HG02610 (cell line): ENCODE results near the gene TIMM17A.

Source experiments
- ATAC-seq: cut with Tn5 transposase; IDR thresholded peaks from one replicate; pipeline ENCODE4 v1.9.1; 2021; ENCODE audit warnings: mild to moderate bottlenecking, moderate library complexity; ENCODE audit not compliant: unreplicated experiment

The TIMM17A gene

DNA sequence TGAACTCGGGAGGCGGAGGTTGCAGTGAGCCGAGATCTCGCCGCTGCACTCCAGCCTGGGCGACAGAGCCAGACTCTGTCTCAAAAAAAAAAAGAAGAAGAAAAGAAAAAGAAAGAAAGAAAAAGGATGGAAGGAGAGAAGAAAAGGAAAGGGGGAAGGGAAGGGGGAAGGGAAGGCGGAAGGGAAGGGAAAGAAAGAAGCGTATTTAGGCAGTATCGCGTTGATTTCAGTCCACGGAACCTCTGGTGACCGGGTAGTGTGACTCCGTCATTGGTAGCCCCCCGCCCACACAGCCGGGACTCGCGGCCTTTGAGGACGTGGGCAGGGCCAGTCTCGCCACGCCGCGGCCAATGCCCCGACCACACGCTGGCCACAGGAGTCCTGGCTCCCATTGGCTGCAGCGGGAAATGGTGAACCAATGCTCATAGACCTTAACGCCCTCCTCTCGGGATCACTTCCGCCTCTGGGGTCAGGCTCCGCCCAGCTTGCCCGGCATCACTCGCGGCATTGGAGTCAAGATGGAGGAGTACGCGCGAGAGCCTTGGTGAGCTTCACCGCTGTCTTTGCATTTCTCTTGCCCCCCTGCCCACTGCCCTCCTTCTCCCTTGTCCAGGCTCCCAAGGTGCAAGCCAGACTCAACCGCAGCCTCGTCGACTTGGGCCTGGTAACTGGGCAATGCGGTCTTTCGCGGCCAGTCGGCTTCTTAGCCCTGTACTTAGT lies at the start of gene TIMM17A:
Gene TIMM17A, plus strand, starts transcription at position 495 of the 720 bp plus-strand sequence. Its CDS starts 24 bp downstream, at position 519.
- peak; percentile 99 for ATAC-seq

DNA sequence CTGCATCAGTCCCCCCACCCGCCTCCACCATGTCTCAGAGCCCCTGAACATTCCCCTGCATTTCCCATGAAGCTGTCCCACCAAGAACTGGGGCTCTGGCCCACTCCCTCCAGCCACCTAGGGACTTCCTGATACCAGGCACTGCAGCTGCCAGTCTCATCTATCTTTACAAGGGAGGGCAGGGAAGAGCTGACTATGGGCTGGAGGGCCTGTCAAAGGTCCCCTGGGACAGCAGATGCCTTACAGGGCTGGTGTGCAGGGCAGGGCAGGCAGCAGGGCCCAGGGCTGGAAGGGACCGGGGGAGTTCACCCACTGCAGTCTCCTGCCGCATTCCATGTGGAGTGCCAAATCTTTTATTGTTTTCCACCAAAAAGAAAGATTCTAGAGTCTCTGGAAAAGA lies 49.0 kb upstream of the TIMM17A start:
- no peak for ATAC-seq

DNA sequence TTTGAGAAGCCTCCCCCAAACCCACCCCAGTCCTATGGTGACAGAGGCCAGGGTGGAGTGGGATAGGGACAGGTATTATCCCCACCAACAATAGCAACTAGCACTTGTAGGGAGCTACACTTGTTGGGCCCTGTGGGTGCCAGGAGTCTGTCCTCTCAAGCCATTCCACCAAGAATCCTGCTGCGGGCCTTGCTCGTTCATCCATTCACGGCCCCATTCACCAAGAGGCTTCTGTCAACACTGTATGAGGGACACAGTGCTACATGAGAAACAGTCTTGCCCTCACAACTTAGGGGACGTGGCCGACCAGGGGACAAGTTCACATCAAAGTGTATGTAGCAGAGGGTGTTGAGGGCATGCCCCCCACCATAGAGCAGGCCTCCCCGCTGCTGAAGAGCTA lies 47.7 kb upstream of the TIMM17A start:
- ATAC-seq, result no peak

DNA sequence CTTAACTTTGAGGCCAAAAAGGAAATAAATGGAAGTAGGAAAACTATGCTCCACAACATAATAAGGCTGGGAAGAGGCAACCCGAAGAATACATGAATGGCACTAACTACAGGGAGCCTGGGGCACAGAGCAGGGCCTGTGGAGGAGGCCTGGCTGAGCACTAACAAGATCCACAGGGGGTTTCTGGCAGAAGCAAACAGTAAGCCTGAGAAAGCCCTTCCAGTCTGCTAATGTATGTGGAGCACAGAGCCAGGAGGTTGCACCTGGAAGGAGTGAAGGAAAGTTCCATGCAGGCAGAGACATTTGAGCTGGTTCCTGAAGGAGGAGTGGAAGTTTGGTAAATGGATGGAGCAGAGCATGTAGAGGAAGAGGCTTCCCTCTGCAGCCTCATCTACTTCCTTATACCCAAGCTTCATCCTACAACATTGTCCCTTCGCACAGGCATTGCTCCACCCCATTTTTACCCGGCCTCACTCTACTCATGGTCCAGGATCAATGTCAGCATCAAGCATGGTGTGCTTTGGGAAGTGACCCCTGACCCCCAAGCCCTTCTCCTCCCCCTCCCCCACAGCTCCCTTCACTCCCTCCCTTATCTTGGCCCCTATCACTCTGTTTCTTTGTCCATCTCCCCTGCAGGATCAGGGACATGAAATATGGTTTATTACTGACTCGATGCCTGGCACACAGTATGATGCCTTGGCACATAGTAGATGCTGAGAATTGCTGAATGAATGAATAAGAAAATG lies 43.3 kb upstream of the TIMM17A start:
- ATAC-seq, result no peak

DNA sequence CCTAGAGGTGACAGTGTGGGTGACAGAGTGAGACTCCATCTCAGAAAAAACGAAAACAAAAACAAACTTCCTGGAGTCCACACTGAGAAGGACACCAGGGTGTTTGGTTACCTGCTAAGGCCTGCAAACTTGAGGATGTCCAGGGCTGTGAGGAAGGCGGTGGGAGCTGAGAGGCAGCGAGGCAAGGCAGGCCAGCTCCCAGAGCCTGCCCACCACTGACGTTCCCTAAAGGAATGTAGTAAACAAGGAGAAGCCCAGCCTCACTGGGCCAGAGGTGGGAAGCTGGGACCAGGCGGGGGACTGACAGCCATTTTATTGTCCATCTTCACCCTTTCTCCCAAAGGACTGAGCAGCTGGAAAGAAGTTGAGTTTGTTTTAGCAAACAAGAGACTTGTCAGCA lies 42.5 kb upstream of the TIMM17A start:
- no peak for ATAC-seq

DNA sequence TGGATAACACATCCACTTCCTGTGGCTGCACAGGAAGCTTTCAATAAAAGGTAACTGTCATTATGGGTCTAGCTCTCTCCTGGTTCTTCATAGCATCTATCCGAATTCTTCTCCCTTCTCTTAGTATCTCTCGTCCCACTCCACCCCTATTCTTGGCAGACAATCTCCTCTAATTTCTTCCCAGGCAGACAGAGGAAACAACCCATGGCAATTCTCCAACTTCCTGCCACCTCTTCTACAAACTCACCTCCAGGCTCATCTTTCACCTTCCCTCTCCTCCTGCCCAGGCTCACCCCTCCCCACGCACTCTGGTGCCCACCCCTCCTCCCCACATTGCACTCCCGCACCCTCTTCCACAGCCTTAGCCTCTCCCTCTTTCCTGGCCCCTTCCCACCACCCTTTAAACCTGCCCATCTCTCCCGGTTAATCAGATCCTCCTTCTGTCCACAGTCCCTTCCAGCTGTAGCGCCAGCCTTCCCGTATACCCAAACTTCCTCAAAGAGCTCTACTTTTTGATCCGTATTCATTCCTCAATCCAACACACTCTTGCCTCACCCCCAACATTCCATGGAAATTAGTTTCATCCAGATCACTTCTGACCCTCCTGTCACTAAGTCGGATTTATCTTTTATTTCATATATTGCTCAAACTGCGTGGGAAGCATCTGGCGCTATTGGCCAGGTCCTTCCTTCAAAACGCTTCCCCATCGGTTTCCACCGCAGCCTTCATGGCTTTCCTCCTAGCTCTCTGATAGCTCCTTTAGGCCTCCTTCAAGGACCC lies 40.7 kb upstream of the TIMM17A start:
- ATAC-seq, result no peak

DNA sequence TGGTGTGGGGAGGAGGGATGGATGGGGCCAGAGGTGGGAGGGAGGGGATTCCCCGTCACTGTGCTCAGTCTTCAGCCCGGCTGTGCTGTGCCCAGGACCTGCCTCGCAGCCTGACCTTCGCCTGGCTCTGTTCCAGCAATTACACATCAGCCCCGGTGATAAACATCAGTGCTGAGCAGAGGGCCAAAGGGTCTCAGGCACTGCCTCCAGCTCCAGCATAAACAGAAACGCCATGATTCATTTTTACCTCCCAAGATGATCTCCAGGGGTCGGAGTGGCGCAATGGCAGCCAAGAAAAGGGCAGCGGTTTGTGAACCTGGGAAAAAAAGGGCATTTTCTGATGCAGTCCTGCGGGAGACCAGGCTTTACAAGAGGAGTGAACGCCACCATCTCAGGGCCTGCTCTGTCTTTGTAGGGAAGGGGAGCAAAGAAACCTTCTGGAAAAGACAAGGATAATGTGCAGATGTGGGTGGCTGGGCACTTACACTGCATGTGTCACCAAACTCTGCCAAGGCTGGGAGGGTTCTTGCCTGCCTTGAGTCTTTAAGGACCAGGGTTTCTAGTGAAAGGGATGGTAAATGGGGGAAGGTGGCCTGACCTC lies 38.6 kb upstream of the TIMM17A start:
- no peak for ATAC-seq

DNA sequence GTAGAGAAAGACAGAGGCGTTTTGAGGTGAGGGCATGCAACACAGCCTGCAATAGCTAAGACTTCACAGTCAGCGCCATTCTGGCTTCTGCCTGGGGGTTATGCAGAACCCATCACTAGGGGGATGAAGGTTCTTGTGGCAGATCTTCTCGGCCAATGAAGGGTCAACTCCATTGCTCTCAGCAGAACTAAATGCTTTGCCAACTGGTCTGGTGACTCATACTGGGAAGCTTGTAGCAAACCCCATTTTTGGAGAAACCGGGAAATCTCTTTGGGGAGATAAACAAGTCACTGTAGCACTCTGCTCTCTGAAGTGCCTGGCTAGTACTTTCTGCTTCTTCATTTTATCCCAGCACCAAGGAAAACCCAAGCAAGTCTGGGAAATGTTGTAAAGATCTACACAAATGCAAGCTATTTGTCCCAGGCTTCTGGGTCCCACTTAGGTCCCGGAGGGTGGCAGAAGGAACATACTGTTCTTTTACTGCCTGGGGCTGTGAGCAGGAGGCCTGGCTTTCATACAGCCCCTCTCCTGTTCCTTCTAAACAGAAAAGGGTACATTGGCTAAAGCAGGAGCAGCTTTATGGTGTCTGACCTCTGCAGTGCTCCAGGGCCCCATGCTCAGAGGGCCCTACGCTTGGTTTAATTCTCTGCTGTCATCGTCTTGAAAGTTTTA lies 37.8 kb upstream of the TIMM17A start:
- no peak for ATAC-seq

DNA sequence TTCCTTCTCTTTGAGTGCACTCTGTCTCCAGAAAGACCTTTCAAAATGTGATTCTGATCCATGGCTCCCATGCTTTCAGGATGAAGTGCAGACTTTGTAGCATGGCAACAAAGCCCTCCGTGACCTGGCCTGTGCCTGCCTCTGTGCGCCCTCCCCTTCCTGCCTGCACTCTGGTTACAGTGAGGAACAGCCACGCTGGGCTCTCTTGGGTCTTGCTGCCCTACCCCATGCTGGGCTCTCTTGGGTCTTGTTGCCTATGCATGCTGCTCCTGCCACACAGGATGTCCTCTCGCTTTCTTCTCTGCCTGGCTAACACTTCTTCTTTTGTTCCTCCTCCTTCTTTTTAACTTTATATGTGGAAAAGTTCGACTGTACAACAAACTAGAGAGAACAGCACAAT lies 37.0 kb upstream of the TIMM17A start:
- no peak for ATAC-seq

DNA sequence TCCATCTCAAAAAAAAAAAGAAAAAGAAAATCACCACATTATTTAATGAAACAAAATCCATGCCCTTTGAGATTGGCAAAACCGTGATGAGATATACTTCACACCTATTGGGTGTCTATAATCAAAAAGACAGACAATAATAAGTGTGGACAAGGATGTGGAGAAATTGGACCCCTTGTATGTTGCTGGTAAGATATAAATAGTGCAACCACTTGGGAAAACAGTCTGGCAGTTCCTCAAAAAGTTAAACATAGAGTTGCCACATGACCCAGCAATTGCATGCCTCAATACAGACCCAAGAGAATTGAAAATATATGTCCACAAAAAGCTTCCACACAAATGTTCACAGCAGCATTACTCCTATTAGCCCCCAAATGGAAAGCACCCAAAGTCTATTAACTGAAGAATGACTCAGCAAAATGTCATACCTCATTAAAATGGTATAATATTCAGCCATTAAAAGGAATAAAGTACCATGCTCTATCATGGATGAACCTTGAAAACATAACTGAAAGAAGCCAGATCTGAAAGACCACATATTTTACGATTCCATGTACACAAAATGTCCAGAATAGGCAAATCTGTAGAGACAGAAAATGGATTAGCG lies 33.2 kb upstream of the TIMM17A start:
- no peak for ATAC-seq

DNA sequence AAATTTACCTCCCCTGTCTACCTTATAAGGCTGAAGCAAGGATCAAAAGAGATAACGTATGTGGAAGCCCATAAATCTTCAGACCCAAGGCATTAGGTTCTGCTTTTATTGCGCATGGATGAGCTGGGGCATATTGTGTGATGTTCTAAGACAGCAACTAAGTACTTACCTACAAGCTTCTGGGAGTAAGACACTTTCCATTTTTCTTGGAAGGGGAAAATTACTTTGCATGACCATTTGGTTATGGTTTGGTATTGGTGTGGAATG lies 30.1 kb upstream of the TIMM17A start:
- no peak for ATAC-seq

DNA sequence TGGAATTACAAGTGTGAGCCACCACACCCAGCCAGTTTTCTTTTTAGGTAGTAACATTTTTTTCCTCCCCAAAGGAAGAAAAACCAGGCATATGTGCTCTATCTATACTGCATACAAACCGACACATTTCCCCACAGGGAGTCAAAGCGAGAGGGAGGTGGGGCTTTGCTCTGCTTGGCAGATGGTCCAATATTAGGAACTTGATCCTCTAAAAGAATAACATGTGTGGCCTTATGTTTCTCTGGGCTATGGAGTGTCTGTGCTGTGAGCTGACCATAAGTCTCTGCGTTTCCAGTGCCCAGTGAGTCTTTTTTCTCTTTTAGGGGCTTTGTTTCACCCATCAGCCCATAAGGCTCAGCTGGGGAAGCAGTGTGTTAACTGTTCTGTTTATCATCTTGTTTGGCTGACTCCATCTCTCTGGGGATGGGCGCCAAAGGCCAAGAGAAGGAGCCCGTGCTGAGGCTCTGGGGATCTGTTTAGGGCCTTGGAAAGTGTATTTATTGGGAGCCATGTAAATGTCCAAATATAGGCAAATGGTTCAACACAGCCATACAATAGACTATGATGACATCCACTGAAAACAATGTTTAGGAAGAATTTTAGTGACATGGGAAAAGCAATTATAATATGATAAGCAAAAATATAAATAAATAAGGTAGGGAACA lies 29.2 kb upstream of the TIMM17A start:
- ATAC-seq, result no peak

DNA sequence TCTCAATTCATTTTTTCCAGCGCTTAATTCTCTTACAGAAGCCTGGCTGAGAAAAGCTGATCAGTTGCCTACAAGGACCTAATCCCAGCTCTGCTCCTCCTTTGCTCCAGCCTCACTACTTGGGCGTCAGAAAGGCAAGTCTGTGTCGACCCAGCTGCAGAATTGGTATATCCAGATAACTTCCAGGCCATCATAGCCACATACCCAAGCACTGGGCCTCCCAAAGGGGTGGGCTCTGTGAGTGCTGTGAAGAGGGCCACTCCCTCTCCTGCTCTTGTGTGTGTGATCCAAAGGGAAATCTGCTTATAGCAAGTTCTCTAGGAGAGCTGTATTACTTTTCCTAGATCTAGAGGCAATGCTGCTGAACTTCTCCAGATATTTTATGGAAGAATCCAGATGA lies 27.0 kb upstream of the TIMM17A start:
- ATAC-seq, result no peak

DNA sequence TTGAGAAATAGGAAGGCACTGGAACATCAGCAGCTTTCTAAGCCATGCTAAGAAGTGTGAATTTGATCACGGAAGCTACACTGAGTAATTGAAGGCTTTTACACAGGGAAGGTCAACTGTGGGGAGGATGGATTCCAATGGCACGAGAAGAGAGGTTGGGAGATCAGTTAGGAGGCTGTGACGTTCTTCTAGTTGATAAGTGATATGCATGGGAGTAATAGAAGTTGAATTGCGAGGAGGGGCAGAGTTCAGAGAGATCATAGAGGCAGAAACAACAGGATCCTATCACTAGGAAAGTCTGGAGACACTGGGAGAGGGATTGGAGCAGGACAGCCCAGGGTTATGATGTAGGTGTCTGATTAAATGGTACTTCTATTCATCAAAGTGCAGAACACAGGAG lies 25.2 kb upstream of the TIMM17A start:
- no peak for ATAC-seq

DNA sequence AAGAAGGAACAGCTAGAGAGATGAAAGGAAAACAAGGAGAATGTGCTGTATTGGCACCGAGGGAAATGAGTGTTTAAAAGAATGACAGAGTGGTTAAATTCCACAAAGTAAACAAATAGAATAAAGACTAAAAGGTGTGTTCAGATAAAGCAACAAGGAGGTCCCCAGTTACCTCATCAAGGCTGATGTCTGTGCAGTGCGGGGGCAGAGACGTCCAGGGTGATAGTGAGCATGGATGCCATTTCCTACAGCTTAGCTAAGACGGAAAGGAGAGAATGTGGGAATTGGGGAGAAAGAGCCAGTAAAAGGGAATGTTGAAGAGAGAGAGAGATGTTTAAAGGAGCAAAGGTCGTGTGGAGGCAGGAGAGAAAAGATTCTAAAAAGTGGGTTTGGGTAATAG lies 24.5 kb upstream of the TIMM17A start:
- ATAC-seq, result no peak

DNA sequence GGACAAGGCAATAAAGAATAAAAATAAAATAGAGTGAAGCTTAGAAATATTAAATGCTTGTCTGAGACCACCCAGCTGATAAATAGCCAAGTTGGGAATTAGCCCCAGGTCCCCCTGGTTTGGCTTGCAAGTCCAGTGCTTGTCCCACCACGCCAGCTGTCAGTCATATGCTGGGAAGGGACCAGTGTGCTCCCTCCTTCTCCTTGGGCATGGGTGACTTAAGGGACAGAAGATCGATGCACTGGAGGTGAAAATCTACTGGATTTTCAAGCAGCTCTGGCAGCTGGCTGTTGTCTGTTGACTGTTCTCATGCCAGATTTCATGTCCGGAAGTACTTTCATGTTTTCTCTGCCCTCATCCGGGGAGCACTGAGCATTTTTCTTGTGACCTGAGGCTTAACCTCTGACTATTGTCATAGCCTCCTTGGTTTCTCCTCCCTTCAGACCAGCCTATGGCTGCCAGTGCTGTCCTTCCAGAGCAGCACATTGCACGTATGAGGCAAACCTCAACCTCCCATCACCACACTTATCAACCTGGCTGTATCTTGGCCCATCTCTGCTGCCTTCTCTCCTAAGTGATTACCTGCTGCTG lies 21.4 kb upstream of the TIMM17A start:
- ATAC-seq, result no peak

DNA sequence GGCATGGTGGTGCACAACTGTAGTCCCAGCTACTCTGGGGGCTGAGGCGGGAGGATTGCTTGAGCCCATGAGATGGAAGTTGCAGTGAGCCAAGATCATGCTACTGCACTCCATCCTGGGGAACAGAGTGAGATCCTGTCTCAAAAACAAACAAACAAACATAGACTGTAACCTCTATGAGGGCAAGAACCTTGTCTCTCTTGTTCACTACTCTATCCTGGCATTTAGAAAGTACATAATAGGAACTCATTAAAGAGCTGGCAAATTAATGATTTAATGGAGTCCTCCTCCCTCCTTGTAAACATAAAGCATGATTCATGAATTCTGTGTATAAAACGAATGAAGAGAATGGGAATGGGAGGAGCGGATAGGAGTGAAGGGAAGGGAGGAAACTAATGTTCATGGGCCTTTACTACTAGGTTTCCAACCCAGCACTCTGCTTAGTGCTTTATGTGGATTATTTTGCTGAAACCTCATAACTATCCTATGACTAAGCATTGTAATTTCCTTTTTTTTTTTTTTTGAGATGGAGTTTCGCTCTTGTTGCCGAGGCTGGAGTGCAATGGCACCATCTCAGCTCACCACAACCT lies 17.6 kb upstream of the TIMM17A start:
- ATAC-seq, result no peak

DNA sequence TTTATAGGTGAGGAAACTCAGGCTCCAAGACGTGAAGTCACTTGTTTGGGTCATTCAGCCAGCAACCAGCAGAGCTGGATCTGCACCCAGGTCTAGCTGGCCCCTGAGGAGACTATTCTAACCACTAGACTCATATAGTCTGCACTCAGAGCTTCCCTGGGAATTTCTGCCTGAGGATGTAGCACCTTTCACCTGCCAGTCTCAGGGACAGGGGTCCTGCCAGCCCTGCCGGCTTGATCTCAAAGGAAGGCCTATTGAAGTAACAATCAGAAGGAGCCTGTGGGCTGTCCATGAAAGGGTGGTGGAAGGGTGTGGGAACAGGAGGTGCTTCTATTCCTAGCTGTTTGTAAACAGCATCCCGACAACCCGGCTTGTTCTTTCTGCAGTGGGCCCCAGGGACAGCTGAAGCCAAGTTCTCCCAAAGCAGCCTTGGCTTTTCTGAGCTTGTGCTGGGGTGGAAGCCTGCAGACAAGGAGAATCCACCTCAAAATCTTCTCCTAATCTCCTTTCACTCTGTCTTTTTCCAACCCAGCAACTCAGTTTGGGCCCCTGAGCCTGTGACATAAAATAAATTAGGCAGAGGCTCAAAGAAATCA lies 16.8 kb upstream of the TIMM17A start:
- ATAC-seq, result no peak

DNA sequence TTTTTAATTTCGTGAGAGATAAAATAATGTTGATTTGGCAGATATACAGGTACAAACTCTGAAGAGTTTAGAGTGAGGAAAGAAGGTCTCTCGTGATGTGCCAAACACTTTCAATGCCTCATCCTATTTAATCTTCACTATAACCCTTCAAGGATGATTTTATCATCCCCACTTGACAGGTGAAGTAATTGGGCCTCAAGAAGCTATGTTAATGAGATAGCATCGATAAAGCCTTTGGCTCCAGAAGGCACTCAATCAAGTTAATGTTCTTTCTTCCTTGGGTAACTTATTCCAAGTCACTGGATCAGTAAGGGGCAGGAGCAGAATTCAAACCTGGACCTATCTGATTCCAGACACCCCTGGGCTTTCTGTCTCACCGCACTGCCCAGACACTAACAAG lies 16.2 kb upstream of the TIMM17A start:
- no peak for ATAC-seq
